Measurements from ENCODE around the gene TDRKH. TPM values are rescaled to one million over a fixed set of nuclear protein-coding genes. Genes with fewer than 3 reads are reported as not detected.

Gene TDRKH
- total RNA-seq, 4 donors from 2014 or later = 4.0 to 8.7 (median 6.1) TPM

DNA sequence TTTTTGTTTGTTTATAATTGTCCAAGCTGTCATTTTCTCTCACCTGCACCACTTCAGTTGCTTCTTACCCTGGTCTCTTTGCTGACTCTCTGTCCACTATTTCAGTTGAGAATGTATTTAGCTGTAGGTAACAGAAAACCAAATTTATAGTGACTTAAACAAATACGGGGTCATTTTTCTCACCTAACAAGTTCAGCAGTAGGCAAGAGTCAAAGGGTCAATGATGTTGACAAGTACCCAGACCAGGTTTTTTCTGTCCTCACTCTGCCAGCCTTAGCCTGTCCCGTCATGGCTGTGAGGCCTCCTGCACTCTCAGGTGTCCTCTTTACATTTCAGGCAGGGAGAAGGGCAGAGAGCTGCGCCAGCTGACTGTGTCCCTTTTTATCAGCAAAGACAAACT, 57.2 kb downstream of the TDRKH start:
- intact Hi-C loops (cut with DNase I) = loop anchor here (5.0 kb wide), 1 partner anchor 126 kb away; no protein-coding TSS in a partner anchor
- Histone ChIP-seq H3K36me3 (no peaks in the 10 kb centered on the region), H3K27me3 (no peaks in the 10 kb centered on the region), H3K4me1 (peaks cover 4 to 19% (median 13%) of the 10 kb centered on the region in 4 donors), H3K4me3 (no peak overlapping the region), H3K9me3 (no peaks in the 10 kb centered on the region), H3K27ac (replicated peaks in 1 of 4) (no peak overlapping the region)
- no peak for TF ChIP-seq EP300 (IDR thresholded peaks at IDR 0.05)
- TF ChIP-seq, protein P1, sequence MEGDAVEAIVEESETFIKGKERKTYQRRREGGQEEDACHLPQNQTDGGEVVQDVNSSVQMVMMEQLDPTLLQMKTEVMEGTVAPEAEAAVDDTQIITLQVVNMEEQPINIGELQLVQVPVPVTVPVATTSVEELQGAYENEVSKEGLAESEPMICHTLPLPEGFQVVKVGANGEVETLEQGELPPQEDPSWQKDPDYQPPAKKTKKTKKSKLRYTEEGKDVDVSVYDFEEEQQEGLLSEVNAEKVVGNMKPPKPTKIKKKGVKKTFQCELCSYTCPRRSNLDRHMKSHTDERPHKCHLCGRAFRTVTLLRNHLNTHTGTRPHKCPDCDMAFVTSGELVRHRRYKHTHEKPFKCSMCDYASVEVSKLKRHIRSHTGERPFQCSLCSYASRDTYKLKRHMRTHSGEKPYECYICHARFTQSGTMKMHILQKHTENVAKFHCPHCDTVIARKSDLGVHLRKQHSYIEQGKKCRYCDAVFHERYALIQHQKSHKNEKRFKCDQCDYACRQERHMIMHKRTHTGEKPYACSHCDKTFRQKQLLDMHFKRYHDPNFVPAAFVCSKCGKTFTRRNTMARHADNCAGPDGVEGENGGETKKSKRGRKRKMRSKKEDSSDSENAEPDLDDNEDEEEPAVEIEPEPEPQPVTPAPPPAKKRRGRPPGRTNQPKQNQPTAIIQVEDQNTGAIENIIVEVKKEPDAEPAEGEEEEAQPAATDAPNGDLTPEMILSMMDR (IDR thresholded peaks at IDR 0.05) = no peak
- no peak for TF ChIP-seq POLR2A (IDR thresholded peaks at IDR 0.05; ENCODE audit: low read depth)
- no peak for TF ChIP-seq POLR2AphosphoS5 (IDR thresholded peaks at IDR 0.05)
- DNase-seq (ENCODE audit: extremely low spot score) = no peak
- WGBS = 88% methylated on average over 3 of the region's 3 CpGs

DNA sequence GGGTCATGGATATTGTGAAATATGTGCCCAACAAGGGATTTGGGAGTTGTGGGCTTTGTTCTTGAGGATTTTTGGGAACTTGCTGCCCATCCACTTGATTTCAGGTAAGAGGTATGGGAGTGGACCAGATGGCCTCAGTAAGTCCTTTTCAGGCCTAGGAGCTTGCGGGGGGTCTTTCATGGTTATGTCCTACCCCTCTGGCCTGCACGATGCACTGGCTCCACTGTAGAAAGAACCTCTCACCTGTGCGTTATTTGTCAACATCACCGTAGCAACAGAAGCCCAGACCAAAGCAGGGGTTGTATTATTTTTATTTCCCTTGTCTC, 60.4 kb downstream of the TDRKH start:
- Histone ChIP-seq H3K36me3 (no peaks in the 10 kb centered on the region), H3K27ac (replicated peaks in 1 of 4) (no peak overlapping the region), H3K27me3 (no peaks in the 10 kb centered on the region), H3K4me3 (no peak overlapping the region), H3K9me3 (no peaks in the 10 kb centered on the region), H3K4me1 (peaks cover 8 to 25% (median 17%) of the 10 kb centered on the region in 4 donors)
- no peak for TF ChIP-seq POLR2AphosphoS5 (IDR thresholded peaks at IDR 0.05)
- no peak for TF ChIP-seq EP300 (IDR thresholded peaks at IDR 0.05)
- TF ChIP-seq, protein P1 (IDR thresholded peaks at IDR 0.05) = no peak
- no peak for TF ChIP-seq POLR2A (IDR thresholded peaks at IDR 0.05; ENCODE audit: low read depth)
- 81% methylated on average over 4 of the region's 4 CpGs for WGBS
- no peak for DNase-seq (ENCODE audit: extremely low spot score)
- intact Hi-C loops (cut with DNase I) = loop anchor here (5.0 kb wide), 1 partner anchor 123 kb away; no protein-coding TSS in a partner anchor

DNA sequence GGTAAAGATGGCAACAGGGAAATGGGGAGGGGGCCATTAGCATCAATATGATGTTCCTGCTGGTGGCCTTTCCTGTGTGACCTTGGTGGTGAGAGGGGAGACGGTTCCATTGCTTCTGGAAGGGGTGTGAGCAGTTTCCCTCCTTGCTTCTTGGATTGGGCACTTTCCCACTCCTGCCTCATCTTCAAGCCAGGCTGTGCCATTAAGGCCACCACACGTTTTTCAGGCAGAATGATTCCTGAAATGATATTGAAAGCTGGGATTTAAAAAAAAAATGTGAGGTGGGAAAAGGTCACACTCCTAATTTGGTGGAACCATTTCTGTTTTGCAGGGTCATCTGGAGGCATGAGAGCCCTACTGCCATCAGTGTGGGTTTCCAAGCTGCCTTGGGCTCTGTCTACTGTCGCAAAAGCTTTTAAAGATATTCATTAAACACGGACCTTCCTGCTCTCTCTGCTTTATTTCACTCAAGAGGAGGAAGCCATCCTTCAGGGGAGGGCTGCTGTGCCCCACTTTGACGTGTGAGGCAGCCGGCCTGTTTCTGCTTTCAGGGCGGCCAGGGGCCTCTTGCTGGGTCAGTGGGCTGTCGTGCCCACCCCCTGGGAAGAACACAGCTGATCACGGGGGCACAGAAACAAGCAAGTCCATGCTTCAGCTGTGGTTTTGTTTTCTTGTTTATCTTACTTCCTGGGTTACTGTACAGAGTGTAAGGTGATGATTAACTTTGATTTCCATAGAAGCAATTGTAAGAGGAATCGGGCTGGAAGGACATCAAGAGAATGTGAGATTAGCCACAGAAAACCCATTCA, 60.9 kb downstream of the TDRKH start:
- Histone ChIP-seq H3K4me3 (no peak overlapping the region), H3K36me3 (no peaks in the 10 kb centered on the region), H3K9me3 (no peaks in the 10 kb centered on the region), H3K27ac (replicated peaks in 1 of 4) (peak overlapping the region; percentile 76 to 83 (median 80)), H3K27me3 (no peaks in the 10 kb centered on the region), H3K4me1 (peaks cover 8 to 21% (median 16%) of the 10 kb centered on the region in 4 donors)
- WGBS = 74% methylated on average over 10 of the region's 10 CpGs
- no peak for DNase-seq (ENCODE audit: extremely low spot score)
- TF ChIP-seq POLR2A (IDR thresholded peaks at IDR 0.05; ENCODE audit: low read depth) = no peak
- TF ChIP-seq POLR2AphosphoS5 (IDR thresholded peaks at IDR 0.05) = no peak
- TF ChIP-seq, protein P1 (IDR thresholded peaks at IDR 0.05) = no peak
- no peak for TF ChIP-seq EP300 (IDR thresholded peaks at IDR 0.05)
- intact Hi-C loops (cut with DNase I) = no loop called here

DNA sequence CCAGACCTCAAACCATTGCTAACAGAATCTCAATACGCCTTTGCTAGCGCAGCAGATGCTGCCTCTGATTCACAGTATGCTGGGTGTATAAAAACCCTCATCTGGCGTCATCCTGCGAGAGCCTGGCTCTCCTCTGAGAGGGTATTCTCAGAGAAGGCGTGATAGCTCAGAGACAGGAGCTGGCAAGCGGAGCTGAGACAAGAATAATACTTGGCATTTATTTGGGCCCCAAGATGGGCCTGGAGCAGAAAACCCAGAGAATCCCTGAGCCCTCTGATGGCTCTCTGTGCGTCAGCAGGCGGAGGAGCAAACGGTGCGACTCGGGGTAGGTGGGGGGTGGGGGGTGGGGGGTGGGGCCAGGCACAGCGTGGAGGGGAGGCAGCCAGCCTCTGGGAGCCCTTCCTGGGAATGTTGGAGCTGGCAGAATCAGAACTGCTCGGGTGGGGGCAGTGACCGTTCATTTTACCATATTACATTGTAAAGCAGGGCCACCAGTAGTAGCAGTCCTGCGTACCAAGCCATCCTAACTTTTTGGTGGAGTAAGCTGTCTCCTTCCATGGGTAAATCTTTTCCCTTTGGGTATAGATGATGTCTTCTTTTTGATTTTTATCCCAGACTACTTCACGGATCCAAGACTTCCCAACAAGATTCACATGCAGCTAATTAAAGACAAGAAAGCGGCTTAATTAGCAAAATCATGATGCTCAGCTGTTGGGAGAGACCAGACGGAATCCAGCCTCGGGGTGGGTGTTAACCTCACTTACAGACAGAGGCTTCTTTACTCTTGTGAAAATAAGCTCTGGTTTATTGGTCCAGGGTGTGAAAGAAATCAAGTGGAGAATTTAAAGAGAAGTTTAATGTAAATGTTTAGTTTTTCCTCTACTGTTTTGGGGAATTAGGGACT, 61.9 kb downstream of the TDRKH start:
- intact Hi-C loops (cut with DNase I) = no loop called here
- WGBS = 23% methylated on average over 15 of the region's 19 CpGs

More for the DNA sequence above, 61.9 kb downstream of the TDRKH start:
- peak overlapping the region; percentile 76 to 83 (median 80) for H3K27ac ChIP-seq (replicated peaks in 1 of 4)
- peak overlapping the region; percentile 20 to 39 (median 36) for H3K4me3 ChIP-seq
- H3K27me3 ChIP-seq = no peaks in the 10 kb centered on the region
- DNase-seq (ENCODE audit: extremely low spot score) = no peak
- H3K4me1 ChIP-seq = peaks cover 8 to 21% (median 16%) of the 10 kb centered on the region in 4 donors
- no peak for TF ChIP-seq EP300 (IDR thresholded peaks at IDR 0.05)
- TF ChIP-seq, protein P1 (IDR thresholded peaks at IDR 0.05) = no peak
- TF ChIP-seq POLR2AphosphoS5 (IDR thresholded peaks at IDR 0.05) = peak; percentile 53 to 76
- H3K9me3 ChIP-seq = no peaks in the 10 kb centered on the region
- no peaks in the 10 kb centered on the region for H3K36me3 ChIP-seq

All from esophagus muscularis mucosa (tissue), 4 donors.